GM23338 (cell line): ENCODE measurements around the gene GPATCH1.

Experiments
- CREB1 ChIP-seq: fragments of 250-450 bp; sonication (Bioruptor Pico); IDR thresholded peaks from 2 replicates; pipeline ENCODE4 v1.5.0; 2020; ENCODE audit warnings: low read depth, mild to moderate bottlenecking, moderate library complexity
- EZH2 ChIP-seq: fragments of 200-600 bp; sonication (generic); IDR thresholded peaks from one replicate; pipeline ENCODE4 v1.8.0; 2017; ENCODE audit warnings: antibody characterized with exemption, mild to moderate bottlenecking, low read depth; ENCODE audit not compliant: unreplicated experiment
- EZH2phosphoT487 ChIP-seq: fragments of 200-600 bp; sonication (generic); IDR thresholded peaks from one replicate; pipeline ENCODE4 v1.8.1; 2018; ENCODE audit warnings: antibody characterized with exemption; ENCODE audit not compliant: unreplicated experiment
- JUNB ChIP-seq: IDR thresholded peaks from one replicate; pipeline ENCODE4 v1.6.1; 2016; ENCODE audit warnings: antibody characterized with exemption; ENCODE audit not compliant: unreplicated experiment
- NANOG ChIP-seq: IDR thresholded peaks from 2 replicates; pipeline ENCODE4 v1.6.1; 2016; ENCODE audit warnings: antibody characterized with exemption, borderline replicate concordance
- POLR2AphosphoS5 ChIP-seq: IDR thresholded peaks from 2 replicates; pipeline ENCODE4 v1.6.1; 2016; ENCODE audit warnings: antibody characterized with exemption, low read depth
- TF ChIP-seq, protein P1 (sequence below), 2 experiments: fragments of 200-600 bp in 1 of 2; sonication (generic) in 1 of 2; conservative IDR thresholded peaks; 2 replicates each; pipeline versions ENCODE4 v1.5.1 to v1.6.1; 2016 to 2017; ENCODE audit warnings: antibody characterized with exemption in 2 of 2, low read depth in 2 of 2, mild to moderate bottlenecking in 2 of 2, moderate library complexity in 1 of 2
- TF ChIP-seq, protein P2 (sequence below): IDR thresholded peaks from 2 replicates; pipeline ENCODE4 v1.6.1; 2016; ENCODE audit warnings: antibody characterized with exemption
- TF ChIP-seq, protein P3 (sequence below): fragments of 250-450 bp; sonication (Bioruptor Pico); IDR thresholded peaks from 2 replicates; pipeline ENCODE4 v1.5.0; 2020; ENCODE audit warnings: mild to moderate bottlenecking, moderate library complexity

DNA sequence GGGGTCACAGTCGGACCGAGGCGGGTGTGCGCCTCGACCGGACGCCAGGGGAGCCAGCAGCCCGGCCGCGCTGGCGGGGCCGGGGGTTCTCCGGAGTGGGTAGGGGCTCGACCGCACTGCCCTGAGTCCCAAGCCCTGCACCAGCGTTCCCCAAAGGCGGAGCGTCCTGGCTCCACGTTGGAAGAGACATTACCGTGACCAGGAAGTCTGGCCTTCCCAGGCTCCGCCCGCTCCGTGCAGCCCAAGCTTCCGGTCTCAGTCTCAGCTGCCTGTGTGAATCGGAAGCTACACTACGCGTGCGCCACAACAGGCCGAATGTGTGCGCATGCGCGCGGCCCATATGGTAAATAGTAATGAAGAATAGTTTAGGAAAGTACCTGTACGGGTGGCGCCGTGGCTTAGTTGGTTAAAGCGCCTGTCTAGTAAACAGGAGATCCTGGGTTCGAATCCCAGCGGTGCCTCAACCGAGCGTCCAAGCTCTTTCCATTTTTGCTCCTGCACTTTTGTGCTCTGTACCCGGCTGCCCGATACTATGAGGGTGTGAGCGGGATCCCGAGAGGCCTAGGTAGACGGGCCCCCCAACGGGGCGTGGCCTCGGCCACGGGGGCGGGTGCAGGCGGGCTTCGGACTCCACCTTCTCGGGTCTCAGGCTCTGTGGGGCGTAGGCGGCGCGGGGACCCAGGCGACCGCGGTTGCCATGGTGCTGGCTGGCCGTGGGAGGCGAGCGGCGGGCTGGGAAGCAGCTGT is 95.9 kb downstream of the GPATCH1 start:
- TF ChIP-seq, protein P1, sequence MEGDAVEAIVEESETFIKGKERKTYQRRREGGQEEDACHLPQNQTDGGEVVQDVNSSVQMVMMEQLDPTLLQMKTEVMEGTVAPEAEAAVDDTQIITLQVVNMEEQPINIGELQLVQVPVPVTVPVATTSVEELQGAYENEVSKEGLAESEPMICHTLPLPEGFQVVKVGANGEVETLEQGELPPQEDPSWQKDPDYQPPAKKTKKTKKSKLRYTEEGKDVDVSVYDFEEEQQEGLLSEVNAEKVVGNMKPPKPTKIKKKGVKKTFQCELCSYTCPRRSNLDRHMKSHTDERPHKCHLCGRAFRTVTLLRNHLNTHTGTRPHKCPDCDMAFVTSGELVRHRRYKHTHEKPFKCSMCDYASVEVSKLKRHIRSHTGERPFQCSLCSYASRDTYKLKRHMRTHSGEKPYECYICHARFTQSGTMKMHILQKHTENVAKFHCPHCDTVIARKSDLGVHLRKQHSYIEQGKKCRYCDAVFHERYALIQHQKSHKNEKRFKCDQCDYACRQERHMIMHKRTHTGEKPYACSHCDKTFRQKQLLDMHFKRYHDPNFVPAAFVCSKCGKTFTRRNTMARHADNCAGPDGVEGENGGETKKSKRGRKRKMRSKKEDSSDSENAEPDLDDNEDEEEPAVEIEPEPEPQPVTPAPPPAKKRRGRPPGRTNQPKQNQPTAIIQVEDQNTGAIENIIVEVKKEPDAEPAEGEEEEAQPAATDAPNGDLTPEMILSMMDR (conservative IDR thresholded peaks at IDR 0.05; ENCODE audit: low read depth in 2 of 2): no peak
- TF ChIP-seq JUNB: no peak
- TF ChIP-seq POLR2AphosphoS5: peak; percentile 97
- no peak for TF ChIP-seq NANOG
- no peak for TF ChIP-seq EZH2
- TF ChIP-seq, protein P2, sequence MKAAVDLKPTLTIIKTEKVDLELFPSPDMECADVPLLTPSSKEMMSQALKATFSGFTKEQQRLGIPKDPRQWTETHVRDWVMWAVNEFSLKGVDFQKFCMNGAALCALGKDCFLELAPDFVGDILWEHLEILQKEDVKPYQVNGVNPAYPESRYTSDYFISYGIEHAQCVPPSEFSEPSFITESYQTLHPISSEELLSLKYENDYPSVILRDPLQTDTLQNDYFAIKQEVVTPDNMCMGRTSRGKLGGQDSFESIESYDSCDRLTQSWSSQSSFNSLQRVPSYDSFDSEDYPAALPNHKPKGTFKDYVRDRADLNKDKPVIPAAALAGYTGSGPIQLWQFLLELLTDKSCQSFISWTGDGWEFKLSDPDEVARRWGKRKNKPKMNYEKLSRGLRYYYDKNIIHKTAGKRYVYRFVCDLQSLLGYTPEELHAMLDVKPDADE: 0 out of 2 replicates have a peak, but pooled peaks have one; percentile 33
- TF ChIP-seq, protein P3, sequence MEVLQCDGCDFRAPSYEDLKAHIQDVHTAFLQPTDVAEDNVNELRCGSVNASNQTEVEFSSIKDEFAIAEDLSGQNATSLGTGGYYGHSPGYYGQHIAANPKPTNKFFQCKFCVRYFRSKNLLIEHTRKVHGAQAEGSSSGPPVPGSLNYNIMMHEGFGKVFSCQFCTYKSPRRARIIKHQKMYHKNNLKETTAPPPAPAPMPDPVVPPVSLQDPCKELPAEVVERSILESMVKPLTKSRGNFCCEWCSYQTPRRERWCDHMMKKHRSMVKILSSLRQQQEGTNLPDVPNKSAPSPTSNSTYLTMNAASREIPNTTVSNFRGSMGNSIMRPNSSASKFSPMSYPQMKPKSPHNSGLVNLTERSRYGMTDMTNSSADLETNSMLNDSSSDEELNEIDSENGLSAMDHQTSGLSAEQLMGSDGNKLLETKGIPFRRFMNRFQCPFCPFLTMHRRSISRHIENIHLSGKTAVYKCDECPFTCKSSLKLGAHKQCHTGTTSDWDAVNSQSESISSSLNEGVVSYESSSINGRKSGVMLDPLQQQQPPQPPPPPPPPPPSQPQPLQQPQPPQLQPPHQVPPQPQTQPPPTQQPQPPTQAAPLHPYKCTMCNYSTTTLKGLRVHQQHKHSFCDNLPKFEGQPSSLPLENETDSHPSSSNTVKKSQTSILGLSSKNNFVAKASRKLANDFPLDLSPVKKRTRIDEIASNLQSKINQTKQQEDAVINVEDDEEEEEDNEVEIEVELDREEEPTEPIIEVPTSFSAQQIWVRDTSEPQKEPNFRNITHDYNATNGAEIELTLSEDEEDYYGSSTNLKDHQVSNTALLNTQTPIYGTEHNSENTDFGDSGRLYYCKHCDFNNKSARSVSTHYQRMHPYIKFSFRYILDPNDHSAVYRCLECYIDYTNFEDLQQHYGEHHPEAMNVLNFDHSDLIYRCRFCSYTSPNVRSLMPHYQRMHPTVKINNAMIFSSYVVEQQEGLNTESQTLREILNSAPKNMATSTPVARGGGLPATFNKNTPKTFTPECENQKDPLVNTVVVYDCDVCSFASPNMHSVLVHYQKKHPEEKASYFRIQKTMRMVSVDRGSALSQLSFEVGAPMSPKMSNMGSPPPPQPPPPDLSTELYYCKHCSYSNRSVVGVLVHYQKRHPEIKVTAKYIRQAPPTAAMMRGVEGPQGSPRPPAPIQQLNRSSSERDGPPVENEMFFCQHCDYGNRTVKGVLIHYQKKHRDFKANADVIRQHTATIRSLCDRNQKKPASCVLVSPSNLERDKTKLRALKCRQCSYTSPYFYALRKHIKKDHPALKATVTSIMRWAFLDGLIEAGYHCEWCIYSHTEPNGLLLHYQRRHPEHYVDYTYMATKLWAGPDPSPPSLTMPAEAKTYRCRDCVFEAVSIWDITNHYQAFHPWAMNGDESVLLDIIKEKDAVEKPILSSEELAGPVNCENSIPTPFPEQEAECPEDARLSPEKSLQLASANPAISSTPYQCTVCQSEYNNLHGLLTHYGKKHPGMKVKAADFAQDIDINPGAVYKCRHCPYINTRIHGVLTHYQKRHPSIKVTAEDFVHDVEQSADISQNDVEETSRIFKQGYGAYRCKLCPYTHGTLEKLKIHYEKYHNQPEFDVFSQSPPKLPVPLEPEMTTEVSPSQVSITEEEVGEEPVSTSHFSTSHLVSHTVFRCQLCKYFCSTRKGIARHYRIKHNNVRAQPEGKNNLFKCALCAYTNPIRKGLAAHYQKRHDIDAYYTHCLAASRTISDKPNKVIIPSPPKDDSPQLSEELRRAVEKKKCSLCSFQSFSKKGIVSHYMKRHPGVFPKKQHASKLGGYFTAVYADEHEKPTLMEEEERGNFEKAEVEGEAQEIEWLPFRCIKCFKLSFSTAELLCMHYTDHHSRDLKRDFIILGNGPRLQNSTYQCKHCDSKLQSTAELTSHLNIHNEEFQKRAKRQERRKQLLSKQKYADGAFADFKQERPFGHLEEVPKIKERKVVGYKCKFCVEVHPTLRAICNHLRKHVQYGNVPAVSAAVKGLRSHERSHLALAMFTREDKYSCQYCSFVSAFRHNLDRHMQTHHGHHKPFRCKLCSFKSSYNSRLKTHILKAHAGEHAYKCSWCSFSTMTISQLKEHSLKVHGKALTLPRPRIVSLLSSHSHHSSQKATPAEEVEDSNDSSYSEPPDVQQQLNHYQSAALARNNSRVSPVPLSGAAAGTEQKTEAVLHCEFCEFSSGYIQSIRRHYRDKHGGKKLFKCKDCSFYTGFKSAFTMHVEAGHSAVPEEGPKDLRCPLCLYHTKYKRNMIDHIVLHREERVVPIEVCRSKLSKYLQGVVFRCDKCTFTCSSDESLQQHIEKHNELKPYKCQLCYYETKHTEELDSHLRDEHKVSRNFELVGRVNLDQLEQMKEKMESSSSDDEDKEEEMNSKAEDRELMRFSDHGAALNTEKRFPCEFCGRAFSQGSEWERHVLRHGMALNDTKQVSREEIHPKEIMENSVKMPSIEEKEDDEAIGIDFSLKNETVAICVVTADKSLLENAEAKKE: no peak
- TF ChIP-seq CREB1 (CRISPR knock-in tag): 0 out of 2 replicates have a peak, but pooled peaks have one; percentile 24
- no peak for TF ChIP-seq EZH2phosphoT487
